ENCODE measurements around the gene XYLT1.
"Not testable (repeated sequence)": the region's sequence is repeated elsewhere in the genome, so short reads cannot be mapped to it uniquely, and the experiment has no call there.

XYLT1 gene

GRCh38 chr16:17470908-17471718, at the start of gene XYLT1:
XYLT1 (minus strand) TSS chr16:17470960; CDS start chr16:17470796, 164 bp downstream.
- DNase-seq, result no peak

- no peak for DNase-seq
Measured at GRCh38 chr16:17520111-17520510, 49.4 kb upstream of the XYLT1 start.

GRCh38 chr16:17519101-17519955, 48.6 kb upstream of the XYLT1 start:
- DNase-seq, result no peak

- DNase-seq, result no peak
Measured at GRCh38 chr16:17518441-17518840, 47.7 kb upstream of the XYLT1 start.

GRCh38 chr16:17515421-17516210, 44.9 kb upstream of the XYLT1 start:
- DNase-seq, result no peak

- no peak for DNase-seq
Measured at GRCh38 chr16:17512636-17513220, 42.0 kb upstream of the XYLT1 start.

GRCh38 chr16:17511340-17511739, 40.6 kb upstream of the XYLT1 start:
- DNase-seq, result no peak

GRCh38 chr16:17510567-17510966, 39.8 kb upstream of the XYLT1 start:
- DNase-seq, result no peak

GRCh38 chr16:17509194-17509593, 38.4 kb upstream of the XYLT1 start:
- DNase-seq, result no peak

GRCh38 chr16:17508303-17508702, 37.5 kb upstream of the XYLT1 start:
- DNase-seq, result no peak

- DNase-seq, result not testable (repeated sequence)
Measured at GRCh38 chr16:17507516-17507915, 36.8 kb upstream of the XYLT1 start.

GRCh38 chr16:17505828-17506227, 35.1 kb upstream of the XYLT1 start:
- not testable (repeated sequence) for DNase-seq

- no peak for DNase-seq
Measured at GRCh38 chr16:17504050-17504449, 33.3 kb upstream of the XYLT1 start.

- no peak for DNase-seq
Measured at GRCh38 chr16:17503331-17503730, 32.6 kb upstream of the XYLT1 start.

GRCh38 chr16:17501321-17501720, 30.6 kb upstream of the XYLT1 start:
- no peak for DNase-seq

GRCh38 chr16:17499223-17499902, 28.6 kb upstream of the XYLT1 start:
- DNase-seq, result no peak

GRCh38 chr16:17497648-17498047, 26.9 kb upstream of the XYLT1 start:
- DNase-seq, result no peak

GRCh38 chr16:17496891-17497290, 26.1 kb upstream of the XYLT1 start:
- no peak for DNase-seq

GRCh38 chr16:17493012-17493411, 22.3 kb upstream of the XYLT1 start:
- DNase-seq, result no peak

- no peak for DNase-seq
Measured at GRCh38 chr16:17491140-17491662, 20.4 kb upstream of the XYLT1 start.

- no peak for DNase-seq
Measured at GRCh38 chr16:17488506-17488905, 17.7 kb upstream of the XYLT1 start.

GRCh38 chr16:17483351-17483750, 12.6 kb upstream of the XYLT1 start:
- no peak for DNase-seq
